ENCODE measurements around the gene ANXA9. TPM values are rescaled to one million over a fixed set of nuclear protein-coding genes. Genes with fewer than 3 reads are reported as not detected.

The ANXA9 gene
- total RNA-seq, 1 donor from 2014 or later: not detected

- Mint-ChIP-seq H3K36me3 (ENCODE audit: low read depth, unreplicated experiment) (peaks cover 32% of the 10 kb centered on the region), H3K27me3 (ENCODE audit: unreplicated experiment) (peaks cover 22% of the 10 kb centered on the region), H3K9me3 (ENCODE audit: unreplicated experiment) (no peaks in the 10 kb centered on the region), H3K27ac (ENCODE audit: unreplicated experiment) (no peak overlapping the region), H3K4me1 (ENCODE audit: unreplicated experiment) (peaks cover 36% of the 10 kb centered on the region), H3K4me3 (ENCODE audit: unreplicated experiment) (no peak overlapping the region)
- no peak for DNase-seq (ENCODE audit: low spot score)
- TF ChIP-seq CTCF (IDR thresholded peaks at IDR 0.05; ENCODE audit: unreplicated experiment): no peak
Measured at GRCh38 chr1:150970808-150971582, 11.1 kb upstream of the ANXA9 start.

GRCh38 chr1:150971583-150972416 lies 10.3 kb upstream of the ANXA9 start:
- Mint-ChIP-seq H3K4me3 (ENCODE audit: unreplicated experiment) (peak overlapping the region; percentile 88), H3K27me3 (ENCODE audit: unreplicated experiment) (peaks cover 29% of the 10 kb centered on the region), H3K36me3 (ENCODE audit: low read depth, unreplicated experiment) (peaks cover 24% of the 10 kb centered on the region), H3K4me1 (ENCODE audit: unreplicated experiment) (peaks cover 44% of the 10 kb centered on the region), H3K9me3 (ENCODE audit: unreplicated experiment) (no peaks in the 10 kb centered on the region), H3K27ac (ENCODE audit: unreplicated experiment) (no peak overlapping the region)
- no peak for DNase-seq (ENCODE audit: low spot score)
- no peak for TF ChIP-seq CTCF (IDR thresholded peaks at IDR 0.05; ENCODE audit: unreplicated experiment)

GRCh38 chr1:150972417-150972940 lies 9.6 kb upstream of the ANXA9 start:
- Mint-ChIP-seq H3K4me1 (ENCODE audit: unreplicated experiment) (peaks cover 50% of the 10 kb centered on the region), H3K27ac (ENCODE audit: unreplicated experiment) (peak overlapping the region; percentile 58)
- TF ChIP-seq CTCF (IDR thresholded peaks at IDR 0.05; ENCODE audit: unreplicated experiment): no peak

GRCh38 chr1:150973258-150973835 lies 8.7 kb upstream of the ANXA9 start:
- peaks cover 11% of the 10 kb centered on the region for H3K36me3 Mint-ChIP-seq (ENCODE audit: low read depth, unreplicated experiment)
- H3K27me3 Mint-ChIP-seq (ENCODE audit: unreplicated experiment): peaks cover 26% of the 10 kb centered on the region
- H3K27ac Mint-ChIP-seq (ENCODE audit: unreplicated experiment): peak overlapping the region; percentile 58
- TF ChIP-seq CTCF (IDR thresholded peaks at IDR 0.05; ENCODE audit: unreplicated experiment): no peak
- no peak for DNase-seq (ENCODE audit: low spot score)
- peak overlapping the region; percentile 88 for H3K4me3 Mint-ChIP-seq (ENCODE audit: unreplicated experiment)
- H3K9me3 Mint-ChIP-seq (ENCODE audit: unreplicated experiment): no peaks in the 10 kb centered on the region
- H3K4me1 Mint-ChIP-seq (ENCODE audit: unreplicated experiment): peaks cover 52% of the 10 kb centered on the region

More at GRCh38 chr1:150972417-150972940, 9.6 kb upstream of the ANXA9 start:
- Mint-ChIP-seq H3K9me3 (ENCODE audit: unreplicated experiment) (no peaks in the 10 kb centered on the region), H3K27me3 (ENCODE audit: unreplicated experiment) (peaks cover 26% of the 10 kb centered on the region), H3K36me3 (ENCODE audit: low read depth, unreplicated experiment) (peaks cover 19% of the 10 kb centered on the region), H3K4me3 (ENCODE audit: unreplicated experiment) (peak overlapping the region; percentile 88)
- no peak for DNase-seq (ENCODE audit: low spot score)
